Thyroid gland (tissue), 4 donors: ENCODE results near the gene RUVBL1.

Experiments
- CTCF ChIP-seq, 6 experiments: fragments of 200-600 bp in 3 of 6; fragments of 450-650 bp in 3 of 6; sonication (generic) in 3 of 6; IDR thresholded peaks; one replicate each; pipeline ENCODE4 v1.5.1; 2016 to 2019; ENCODE audit warnings: antibody characterized with exemption in 6 of 6, mild to moderate bottlenecking in 2 of 6, inconsistent platforms in 1 of 6, moderate library complexity in 1 of 6
- POLR2A ChIP-seq, 2 donors: fragments of 450-650 bp; IDR thresholded peaks; one replicate each; pipeline ENCODE4 v1.6.1; 2017; ENCODE audit warnings: antibody characterized with exemption in 2 of 2, mild to moderate bottlenecking in 2 of 2, moderate library complexity in 1 of 2

GRCh38 chr3:128067489-128067888 lies 56.1 kb downstream of the RUVBL1 start:
- TF ChIP-seq CTCF (IDR thresholded peaks at IDR 0.05) (no peak), POLR2A (IDR thresholded peaks at IDR 0.05) (no peak)
